ENCODE results near the gene NIT1. TPM values are rescaled to one million over a fixed set of nuclear protein-coding genes. Genes with fewer than 3 reads are reported as not detected.
A peak's percentile ranks its signal among the peaks of the same experiment; 100 is the strongest.

Gene NIT1
- total and polyA plus RNA-seq, 2 donors (not counting 3 experiments of a cell fraction or from before 2014, with no cell fraction given), result 20.3 to 26.5 TPM

GRCh38 chr1:161159087-161159912, 41.4 kb downstream of the NIT1 start, which contains the start of gene USP21:
TSS of gene USP21 (plus strand) at chr1:161159500. CDS start at chr1:161160641, 1,141 bp downstream.
- H3K36me3 ChIP-seq (ENCODE audit: control insufficient read depth in 2 of 2, extremely low read depth in 1 of 2, insufficient read depth in 2 of 2, low read length in 2 of 2), result peaks cover 2 to 14% of the 10 kb centered on the region in 2 experiments
- CTCF ChIA-PET, result interaction anchor here (0.7 kb wide), 1 partner anchor 223 kb away, joined by 3 read pairs; no protein-coding TSS in a partner anchor
- peak within 1 kb of the TSS; percentile 51 to 76 (median 65) for H3K4me3 ChIP-seq (replicated peaks in 1 of 3; ENCODE audit: insufficient read depth in 1 of 3, low read depth in 1 of 3, low read length in 3 of 3)
- FAIRE-seq (peak; percentile 96), DNase-seq (ENCODE audit: low read depth, low spot score) (peak; percentile 91)
- no peaks in the 10 kb centered on the region for H4K20me1 ChIP-seq (replicated peaks; ENCODE audit: control insufficient read depth, extremely low read depth, insufficient read depth, low read length)
- dilution Hi-C loops (cut with MboI; ENCODE audit: extremely low pct_ligation_motif_present, low sequenced_read_pairs), result no loop called here
- no peaks in the 10 kb centered on the region for H3K9me1 ChIP-seq (replicated peaks; ENCODE audit: control insufficient read depth, extremely low read depth, insufficient read depth, low read length)
- peaks cover 7% of the 10 kb centered on the region for H3K79me2 ChIP-seq (ENCODE audit: control insufficient read depth, insufficient read depth, low read length)
- H3K9me3 ChIP-seq (replicated peaks; ENCODE audit: control insufficient read depth, insufficient read depth, low read length), result no peaks in the 10 kb centered on the region
- intact Hi-C loops (cut with micrococcal nuclease), result loop anchor here (2.0 kb wide), 1 partner anchor 40 kb away; the partner anchor contains the start of genes NIT1 and PFDN2
- H3K9ac ChIP-seq (replicated peaks; ENCODE audit: extremely low read depth, insufficient read depth, low read length), result peak within 1 kb of the TSS; percentile 68
- H3K4me2 ChIP-seq (ENCODE audit: insufficient read depth, low read length), result peak within 1 kb of the TSS; percentile 61
- peaks cover 7% of the 10 kb centered on the region for H3K4me1 ChIP-seq (ENCODE audit: control insufficient read depth, extremely low read depth, insufficient read depth, low read length)
- TF ChIP-seq FOS (IDR thresholded peaks at IDR 0.05; ENCODE audit: borderline replicate concordance, insufficient read depth, low read length), result no peak
- TF ChIP-seq JUN (IDR thresholded peaks at IDR 0.05; ENCODE audit: borderline replicate concordance, insufficient read depth, insufficient read length, low read depth), result no peak
- no peak for TF ChIP-seq EZH2 (IDR thresholded peaks at IDR 0.05; ENCODE audit: borderline replicate concordance, low read depth, low read length, severe bottlenecking)
- no peak for TF ChIP-seq GATA2 (IDR thresholded peaks at IDR 0.05; ENCODE audit: insufficient read depth, insufficient read length, low read depth, low read length)
- no peak for TF ChIP-seq MAX (IDR thresholded peaks at IDR 0.05; ENCODE audit: insufficient read depth, insufficient read length)
- peak in 1 of 2 donors; percentile 8 for TF ChIP-seq CTCF (IDR thresholded peaks at IDR 0.05; ENCODE audit: extremely low read depth in 1 of 2, insufficient read depth in 1 of 2, low read depth in 1 of 2, low read length in 2 of 2)
- no peak for TF ChIP-seq MYC (IDR thresholded peaks at IDR 0.05; ENCODE audit: low read depth, low read length)
- TF ChIP-seq POLR2AphosphoS5 (IDR thresholded peaks at IDR 0.05; ENCODE audit: insufficient read depth, low read depth, low read length), result peak; percentile 91
- peak; percentile 74 for TF ChIP-seq POLR2A (IDR thresholded peaks at IDR 0.05; ENCODE audit: low read depth, low read length)
- peak within 1 kb of the TSS; percentile 63 for H2AFZ ChIP-seq (ENCODE audit: low read depth, low read length)
- no TSS peak for BruUV-seq (replicated peaks)
- POLR2A ChIA-PET, result interaction anchor here (0.7 kb wide), 1 partner anchor 138 kb away, joined by 4 read pairs; the partner anchor contains the start of gene F11R
- H3K27ac ChIP-seq (ENCODE audit: insufficient read depth, low read depth, low read length), result peak within 1 kb of the TSS; percentile 26
- no peaks in the 10 kb centered on the region for H3K27me3 ChIP-seq (ENCODE audit: control insufficient read depth in 2 of 2, insufficient read depth in 2 of 2, low read length in 2 of 2)

All from endothelial cell of umbilical vein (primary cell).